HS-5 (cell line): ENCODE measurements around the gene SYNE2.

Experiments
- DNase-seq: peaks from one replicate; pipeline ENCODE4 v3.0.0-alpha.2; 2012; ENCODE audit warnings: low read depth

SYNE2 gene

DNA sequence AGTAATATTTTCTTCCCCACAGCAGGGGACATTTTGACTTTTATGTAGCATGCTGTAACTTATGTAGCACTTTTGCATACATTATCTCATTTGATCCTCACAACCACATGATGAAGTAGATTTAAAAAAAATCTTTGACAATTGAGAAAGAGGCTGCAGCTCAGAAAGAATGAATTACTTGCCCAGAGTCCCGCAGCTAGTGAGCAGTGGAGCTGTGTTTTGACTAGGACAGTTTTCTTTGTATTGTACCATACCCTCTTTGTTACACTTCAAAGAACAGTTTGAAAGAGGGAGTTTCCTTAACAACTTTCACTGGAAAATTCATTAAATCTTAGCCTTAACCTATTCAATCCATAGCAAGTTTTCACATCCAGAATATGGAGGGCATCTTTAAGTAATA, 58.6 kb downstream of the SYNE2 start:
- DNase-seq = no peak

DNA sequence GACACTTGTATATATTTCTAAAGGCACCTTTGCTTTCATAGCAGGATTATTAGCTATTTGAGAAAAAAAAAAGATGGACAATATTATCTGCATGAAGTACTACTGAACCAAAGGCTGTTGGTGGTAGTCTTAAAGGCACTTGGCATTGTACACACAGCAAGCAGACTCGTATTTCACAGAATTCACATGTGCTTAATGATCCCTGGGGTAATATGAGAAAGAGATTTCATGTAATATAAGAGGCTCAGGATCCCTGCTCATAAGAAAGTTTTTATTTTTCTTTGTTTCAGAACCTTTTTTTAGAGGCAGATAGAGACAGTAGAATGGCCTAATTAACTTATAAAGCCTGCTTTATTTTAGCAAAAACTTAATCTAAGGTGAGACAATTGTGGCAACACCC, 59.5 kb downstream of the SYNE2 start:
- DNase-seq = no peak

DNA sequence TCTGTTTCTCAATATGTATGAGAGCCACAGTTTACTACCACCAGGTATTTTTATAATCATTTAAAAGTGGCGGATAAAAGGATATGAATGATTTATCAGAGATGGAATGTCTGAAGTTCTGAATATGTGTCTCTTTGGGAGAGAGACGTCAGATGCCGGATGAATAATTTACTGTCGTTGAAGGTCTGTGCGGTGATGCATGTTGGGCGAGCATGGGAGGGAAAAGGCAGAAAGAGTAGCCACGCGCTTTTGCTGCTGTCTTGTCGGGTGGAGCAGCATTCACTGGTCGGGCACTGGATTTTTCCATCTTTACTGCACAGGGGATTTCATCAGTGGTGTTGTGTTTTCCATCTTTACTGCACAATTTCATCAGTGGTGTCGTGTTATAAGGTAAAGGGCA, 65.6 kb downstream of the SYNE2 start:
- DNase-seq = no peak

DNA sequence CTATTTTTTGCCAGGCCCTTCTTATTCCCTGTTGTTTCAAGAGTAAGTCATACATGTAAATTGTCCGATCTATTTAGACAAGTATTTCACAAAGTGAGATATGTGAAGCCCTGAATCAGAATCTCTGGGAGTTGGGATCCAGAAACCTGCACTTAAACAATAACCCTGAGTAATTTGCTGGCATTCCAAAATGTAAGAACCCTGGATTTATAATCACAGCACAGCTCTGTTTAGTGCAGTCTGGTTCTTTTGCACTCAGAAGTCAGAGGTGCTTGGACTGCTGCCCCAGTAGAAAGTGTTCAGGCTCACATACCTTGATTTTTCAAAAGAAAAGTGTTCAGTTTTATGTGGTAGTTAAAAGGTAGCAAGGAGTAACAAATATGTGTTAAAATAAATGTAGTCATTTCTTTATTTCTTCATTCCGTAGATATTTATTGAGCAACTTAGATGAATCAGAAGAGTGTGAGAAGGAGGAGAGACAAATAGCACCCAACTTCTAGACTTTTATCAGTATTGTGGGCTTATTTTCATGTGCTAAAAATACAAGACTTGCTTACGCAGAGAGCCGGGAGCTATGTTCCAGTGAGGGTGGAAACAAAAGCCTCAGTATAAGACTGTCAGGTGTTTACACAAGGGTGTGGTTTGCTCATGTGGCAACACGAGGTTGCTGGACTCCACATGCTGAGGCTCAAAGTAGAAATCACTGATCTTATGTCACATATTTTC, 70.1 kb downstream of the SYNE2 start:
- DNase-seq = no peak

DNA sequence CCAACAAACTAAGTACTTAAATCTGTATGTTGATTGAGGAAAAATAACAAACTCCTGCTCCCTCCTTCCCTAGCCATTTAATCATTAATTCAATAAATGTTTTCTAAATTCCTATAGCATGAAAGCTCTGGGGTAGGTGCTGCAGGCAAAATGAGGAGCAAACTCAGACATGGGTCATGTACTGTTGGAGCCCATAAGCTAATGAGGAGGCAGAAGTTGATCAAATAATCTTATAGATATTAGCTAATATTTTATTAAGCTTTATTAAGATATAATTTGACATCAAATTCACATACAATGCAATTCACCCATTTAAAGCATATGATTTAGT, 70.6 kb downstream of the SYNE2 start:
- DNase-seq = no peak

DNA sequence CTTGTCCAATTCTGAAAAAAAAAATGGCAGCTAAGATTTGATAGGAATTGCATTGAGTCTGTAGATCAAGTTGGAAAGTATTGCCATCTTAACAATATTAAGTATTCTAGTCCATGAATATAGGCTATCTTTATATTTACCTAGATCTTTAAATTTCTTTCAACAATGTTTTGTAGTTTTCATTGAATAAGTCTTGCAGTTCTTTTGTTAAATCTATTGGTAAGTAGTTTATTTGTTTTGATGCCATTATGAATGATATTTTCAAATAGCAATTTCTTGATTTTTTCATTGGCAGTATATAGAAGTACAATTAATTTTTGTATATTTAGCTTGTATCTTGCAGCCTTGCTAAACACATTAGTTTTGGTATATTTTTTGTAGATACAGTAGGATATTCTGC, 71.6 kb downstream of the SYNE2 start:
- DNase-seq = no peak

DNA sequence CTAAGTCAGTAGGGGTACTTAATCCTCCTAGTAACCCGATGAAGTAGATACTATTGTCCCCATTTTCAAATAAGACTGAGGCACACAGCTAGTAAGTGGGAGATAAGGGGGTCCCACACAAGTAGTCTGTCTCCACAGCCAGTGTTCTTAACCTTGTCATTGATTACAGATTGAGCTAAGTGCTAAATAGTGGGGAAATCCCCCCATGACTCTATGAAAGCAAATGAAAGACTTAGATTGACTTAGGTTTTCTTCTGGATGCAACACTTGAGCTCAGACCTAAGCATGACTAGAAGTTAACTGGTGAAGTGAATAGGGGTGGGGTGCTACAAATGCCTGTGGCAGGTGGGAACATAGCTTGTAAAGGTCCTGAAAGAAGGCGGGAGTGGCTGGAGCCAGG, 73.8 kb downstream of the SYNE2 start:
- DNase-seq = no peak

DNA sequence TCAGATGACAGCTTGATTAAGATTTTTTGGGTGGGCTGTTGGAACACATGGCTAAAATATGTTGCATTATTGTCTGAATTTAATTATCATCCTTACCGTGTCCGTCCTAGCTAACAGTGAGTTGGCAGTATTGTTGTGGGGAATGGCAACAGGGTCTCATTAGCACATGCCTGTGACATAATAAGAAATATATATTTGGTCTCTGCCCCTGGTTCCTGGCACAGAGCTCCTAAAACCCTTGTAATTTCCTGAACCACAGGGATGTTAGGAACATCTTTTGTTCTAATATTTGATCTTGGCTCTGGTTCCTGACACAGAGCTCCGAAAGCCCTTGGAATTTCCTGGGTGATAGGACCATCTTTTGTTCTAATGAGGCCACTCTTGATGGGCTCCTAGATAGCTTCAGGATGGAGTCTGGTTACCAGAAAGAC, 76.0 kb downstream of the SYNE2 start:
- no peak for DNase-seq

DNA sequence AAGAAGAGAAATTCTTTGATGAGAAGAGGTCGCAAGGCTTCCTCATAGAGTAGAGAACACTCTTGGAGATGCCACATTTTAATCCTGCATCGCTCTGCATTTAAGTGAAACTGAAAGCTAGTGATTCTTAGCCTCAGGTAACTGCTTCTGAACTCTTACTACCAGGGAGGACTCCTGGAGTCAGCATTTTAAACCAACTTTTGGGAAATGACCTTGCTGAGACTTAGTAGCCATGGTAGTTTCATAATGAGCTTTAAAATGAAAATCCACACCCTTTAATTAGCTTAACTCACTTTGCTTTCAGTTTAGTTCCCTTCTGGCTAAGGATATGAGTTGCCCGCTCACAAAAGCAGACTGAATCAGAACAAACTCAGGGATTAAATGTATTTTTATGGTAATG, 80.3 kb downstream of the SYNE2 start:
- DNase-seq = no peak

DNA sequence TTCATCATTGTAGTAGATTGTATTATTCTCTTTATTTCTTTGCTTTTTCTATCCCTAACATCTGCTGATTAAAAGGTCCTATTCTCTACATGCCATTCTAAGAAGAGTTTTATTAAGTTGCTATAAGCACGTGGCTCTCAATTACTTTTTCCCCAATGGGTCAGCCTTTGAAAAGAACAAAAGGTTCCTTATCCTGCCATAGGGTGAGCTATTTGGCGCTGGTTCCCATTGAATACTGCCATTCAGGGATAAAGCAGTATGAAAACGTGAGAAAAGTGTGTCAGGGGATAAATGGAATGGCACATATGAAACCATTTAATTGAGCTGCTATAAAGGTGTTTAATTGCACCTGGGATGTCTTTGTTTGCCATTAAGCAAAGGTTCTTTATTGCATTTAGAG, 80.9 kb downstream of the SYNE2 start:
- DNase-seq = no peak

DNA sequence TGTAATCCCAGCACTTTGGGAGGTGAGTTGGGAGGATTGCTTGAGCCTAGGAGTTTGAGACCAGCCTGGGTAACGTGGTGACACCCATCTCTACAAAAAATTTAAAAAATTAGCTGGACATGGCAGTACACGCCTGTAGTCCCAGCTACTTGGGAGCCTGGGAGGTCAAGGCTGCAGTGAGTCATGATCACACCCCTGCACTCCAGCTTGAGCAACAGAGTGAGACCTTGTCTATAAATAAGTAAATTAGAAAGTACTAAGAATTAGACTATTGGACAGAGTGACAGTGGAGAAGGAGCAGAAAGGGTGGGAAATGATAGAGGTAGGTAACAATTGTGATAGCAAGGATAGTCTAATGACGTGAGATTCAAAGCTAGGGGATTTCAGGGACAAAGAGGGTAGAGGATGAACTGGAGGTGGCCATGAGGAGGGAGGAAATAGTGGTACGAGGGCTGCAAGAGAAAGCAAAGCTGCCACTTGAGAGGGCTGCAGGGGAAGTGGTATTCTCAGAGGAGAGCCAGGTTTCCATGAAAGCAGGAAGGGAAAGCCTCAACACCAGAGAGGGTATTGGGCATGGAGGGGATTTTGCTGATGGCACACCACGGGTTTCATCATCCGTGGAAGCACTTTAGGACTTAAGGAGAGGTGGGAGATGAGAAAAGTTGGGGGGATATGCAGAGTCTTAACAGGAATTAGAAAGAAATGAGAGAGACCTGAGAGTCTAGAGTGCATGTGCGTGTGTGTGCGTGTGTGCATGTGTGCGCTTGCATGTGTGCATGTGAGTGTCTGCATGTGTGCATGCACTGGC, 85.6 kb downstream of the SYNE2 start:
- no peak for DNase-seq

DNA sequence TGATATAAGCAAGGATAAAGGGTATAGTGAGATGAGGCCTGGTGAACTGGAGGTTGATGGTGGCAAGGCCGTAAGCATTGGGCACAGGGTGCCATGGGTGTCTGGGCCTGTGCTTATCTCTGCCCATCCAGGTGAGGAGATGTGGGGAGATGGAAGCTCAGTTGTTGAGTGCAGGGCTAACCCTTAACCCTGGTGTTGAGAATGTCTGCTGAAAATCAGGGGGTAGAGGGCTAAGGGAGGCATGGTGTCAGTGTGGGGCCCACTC, 86.1 kb downstream of the SYNE2 start:
- DNase-seq = no peak

DNA sequence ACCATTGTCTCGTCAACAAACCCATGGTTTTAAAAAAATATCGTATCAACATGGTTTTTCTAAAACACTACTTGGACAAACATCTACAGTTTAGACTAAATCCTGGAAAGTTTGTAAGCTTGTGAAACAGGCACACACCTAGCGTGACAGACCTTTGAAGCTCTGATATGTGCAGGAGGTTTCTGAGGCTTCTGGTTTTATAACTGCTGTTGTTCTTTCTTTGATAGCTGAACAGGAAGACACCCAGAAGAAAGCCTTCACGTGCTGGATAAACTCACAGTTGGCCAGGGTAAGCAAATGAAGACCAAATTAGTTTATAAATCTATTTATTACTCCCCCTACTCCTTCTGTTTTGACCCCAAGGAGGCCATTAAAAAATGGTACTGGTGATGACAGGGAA, 87.6 kb downstream of the SYNE2 start:
- DNase-seq = no peak

DNA sequence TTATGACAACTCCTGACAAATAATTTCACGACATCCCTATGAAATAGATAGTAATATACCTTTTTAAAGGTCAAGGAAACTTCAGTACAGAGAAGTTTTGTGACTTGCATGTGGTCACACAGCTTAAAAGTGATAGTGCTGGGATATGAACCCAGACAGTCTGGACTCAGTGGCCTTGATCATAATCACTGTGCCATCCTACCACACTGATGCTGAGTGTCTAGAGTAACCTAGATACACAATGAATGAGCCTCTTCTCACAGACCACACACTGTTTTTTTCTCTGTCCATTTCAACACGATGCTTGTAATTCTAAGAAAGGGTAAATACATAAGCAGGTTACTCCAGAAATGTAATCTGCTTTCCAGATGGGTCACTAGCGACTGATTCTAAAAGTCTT, 88.2 kb downstream of the SYNE2 start:
- no peak for DNase-seq

DNA sequence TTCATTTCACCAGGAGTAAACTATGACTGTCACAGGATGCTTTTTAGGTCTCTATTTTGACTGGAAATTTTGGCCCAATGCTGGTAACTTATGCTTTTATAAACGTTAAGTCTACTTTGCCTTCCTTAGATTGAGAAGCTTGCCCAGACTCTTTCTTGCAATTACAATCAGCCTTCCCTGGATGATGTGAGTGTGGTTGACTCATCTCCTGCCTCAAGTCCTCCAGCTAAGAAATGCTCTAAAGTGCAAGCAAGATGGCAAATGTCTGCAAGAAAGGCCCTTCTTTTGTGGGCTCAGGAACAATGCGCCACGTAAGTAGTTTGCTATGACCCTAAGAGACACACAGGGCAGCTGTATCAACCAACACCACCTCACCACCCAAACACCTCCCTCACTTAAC, 96.9 kb downstream of the SYNE2 start:
- DNase-seq = no peak

DNA sequence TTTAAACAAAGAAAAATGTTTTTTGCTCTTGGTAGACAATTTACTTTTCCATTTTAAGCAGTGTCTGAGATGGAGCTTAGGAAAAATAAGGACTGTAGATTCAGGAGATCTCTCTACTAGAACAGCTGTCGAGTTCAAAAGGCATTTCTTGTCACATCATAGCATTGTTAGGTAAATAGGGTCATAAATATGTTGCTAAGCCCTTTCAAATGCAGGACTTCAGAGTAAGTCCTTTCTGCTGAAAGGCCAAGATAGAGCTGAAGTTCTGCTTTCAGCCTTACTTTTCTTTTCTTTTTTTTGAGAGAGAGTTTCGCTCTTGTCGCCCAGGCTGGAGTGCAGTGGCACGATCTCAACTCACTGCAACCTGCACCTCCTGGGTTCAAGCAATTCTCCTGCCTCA, 98.2 kb downstream of the SYNE2 start:
- DNase-seq = no peak

DNA sequence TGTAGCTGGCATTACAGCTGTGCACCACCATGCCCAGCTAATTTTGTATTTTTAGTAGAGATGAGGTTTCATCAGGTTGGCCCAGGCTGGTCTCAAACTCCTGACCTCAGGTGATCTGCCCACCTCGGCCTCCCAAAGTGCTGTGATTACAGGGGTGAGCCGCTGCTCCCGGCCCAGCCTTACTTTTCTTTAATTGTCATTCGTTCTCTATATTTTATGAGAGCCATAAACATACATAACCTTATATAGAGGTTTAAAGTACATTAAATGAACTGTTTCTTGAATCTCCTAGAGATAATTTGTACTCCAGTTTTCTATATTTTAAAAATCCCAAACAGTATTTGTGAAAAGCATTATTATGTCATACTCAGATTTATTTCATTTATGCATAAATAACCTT, 98.6 kb downstream of the SYNE2 start:
- DNase-seq = no peak

DNA sequence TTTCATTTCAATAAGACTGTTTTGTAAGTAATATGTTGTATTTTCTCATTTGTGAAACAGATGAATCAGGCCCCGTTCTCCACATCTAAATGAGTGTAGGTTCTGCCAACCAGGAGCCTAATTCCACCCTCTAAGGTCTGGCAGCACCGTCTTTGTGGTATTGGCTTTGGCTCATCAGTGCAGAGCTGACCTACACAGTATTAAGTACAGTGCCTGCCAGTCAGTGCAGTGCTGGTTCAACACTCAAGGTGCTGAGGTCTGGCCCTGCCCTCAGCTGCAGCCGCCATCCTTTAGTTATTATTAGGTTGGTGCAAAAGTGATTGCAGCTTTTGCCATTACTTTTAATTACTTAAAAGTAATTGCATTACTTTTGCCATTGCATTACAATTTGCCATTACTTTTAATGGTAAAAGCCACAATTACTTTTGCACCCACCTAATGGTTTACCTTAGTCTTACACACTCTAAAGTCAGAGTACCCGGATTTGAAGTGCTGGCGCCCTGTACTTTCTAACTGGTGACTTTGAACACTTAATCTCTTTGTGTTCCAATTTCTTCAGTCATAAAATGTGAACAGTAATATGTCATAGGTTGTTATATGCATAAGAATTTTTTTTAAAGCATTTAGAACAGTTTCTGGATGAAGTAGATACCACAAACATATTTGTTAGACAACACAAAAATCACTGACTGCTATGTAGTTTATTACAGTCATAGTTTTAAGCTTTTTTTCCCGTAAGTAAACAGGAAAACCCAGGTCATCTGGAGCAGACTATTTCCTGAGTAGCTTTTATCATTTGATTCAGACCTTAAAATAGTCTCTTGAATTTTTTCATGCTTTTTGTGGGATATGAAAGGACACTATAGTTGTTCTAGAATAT, 99.5 kb downstream of the SYNE2 start:
- DNase-seq = no peak

DNA sequence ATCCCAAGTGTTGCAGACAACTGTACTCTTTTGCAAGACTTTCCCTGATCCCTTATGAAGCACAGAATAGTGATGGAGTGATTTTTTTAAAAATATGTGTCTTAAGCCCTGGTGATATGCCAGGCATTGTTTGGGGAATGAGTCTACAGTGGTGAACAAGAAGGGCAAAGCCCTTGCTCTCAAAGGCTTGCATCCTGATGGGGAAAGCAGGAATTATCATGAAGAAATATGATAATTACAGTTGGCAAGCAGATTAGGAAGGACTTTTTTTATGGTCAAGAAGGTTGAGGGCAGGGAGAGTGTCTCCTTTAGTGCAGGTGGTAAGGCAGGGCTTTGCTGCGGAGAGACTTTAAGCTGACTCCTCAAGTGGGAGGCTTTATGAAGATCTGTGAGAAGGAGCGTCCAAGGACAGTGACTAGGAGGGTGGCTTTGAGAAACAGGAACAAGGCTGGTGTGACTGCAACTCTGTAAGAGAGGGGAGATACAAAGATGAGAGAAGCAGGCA, 100.2 kb downstream of the SYNE2 start:
- peak; percentile 10 for DNase-seq

DNA sequence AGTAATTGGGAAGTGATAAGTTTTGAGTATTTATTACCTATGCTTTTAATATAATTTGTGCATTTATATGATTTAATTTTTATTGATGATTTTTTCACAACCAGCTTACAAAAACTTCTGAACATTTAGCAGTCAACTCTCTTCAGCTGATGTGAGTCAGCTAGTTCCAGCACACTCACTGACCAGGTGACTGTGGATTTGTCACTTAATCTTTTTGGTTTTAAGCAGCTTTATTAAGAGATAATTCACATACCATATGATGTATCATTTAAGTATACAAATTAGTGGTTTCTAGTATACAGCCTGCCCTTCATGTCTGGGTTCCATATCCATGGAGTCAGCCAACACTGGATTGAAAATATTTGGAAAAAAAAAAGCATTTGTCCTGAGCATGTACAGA, 103.5 kb downstream of the SYNE2 start:
- DNase-seq = peak; percentile 11

DNA sequence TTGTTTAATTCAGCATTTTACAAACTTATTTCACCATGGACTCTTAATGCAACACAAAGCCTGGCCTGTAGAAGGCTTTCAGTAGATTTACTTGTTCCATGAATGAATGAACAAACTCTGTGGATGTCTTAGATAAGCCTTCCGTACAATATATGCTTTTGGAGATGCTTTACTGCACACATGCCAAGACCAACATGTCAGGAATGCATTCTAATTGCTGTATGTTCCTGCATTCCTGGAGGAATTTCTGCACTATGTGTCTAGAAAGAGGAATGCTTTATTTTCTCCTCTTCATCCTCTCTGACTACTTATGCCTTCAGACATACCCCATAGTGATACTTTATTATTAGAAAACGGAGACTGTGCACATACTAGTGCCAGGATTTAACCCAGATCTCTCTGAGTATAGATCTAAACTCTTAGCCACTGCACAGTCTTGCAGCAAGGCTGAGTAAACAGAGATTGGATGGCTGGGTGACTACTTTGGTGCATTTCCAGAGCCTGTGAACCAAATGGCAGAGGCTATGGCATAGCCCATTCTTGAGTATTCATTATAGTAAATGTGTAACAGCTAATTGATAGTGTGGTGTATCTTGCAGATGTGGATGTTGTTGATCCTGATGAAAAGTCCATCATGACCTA, 108.2 kb downstream of the SYNE2 start:
- no peak for DNase-seq

DNA sequence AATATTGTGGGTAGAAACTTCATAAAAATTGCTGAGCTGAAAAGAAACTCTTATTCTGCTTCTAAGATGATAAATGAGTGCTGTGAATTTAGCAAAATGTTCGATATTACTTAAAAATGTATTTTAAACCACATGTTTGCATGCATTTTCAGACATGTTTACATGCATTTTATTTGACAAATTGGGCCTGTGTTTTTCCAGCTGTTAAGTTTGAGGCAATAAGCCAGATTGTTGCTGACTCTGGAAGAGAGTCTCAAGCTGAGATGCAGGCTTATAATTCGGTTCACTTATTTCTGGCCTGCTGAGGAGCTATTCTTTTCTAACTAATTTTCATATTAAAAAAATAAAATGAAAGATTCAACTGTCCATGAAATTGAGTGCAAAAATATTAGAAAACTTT, 110.1 kb downstream of the SYNE2 start:
- DNase-seq = no peak

DNA sequence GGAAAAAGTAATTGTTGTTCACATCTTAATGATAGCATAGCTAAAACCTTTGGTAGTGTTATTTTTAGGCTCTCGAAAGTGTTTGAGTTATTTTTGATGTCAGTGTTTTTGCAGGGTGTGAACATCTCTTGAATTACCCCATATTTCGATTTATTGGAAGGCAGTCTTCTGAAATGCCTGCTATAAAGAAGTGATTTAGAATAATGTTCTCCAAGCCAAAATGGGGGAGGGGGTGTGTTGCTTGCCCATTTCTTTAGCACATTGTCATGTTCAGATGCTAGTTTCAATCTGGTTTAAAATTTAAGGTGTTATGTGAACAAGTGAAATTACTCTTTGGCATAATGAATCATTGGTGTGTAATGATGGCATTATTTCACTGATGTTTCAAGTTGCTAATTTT, 110.6 kb downstream of the SYNE2 start:
- DNase-seq = no peak
